Mucosa of rectum (tissue), 2 donors: Measurements from ENCODE around the gene RPA4.
"Not testable (repeated sequence)": the region's sequence is repeated elsewhere in the genome, so short reads cannot be mapped to it uniquely, and the experiment has no call there.

ENCODE experiments used
- H3K27ac ChIP-seq, 2 donors: one replicate each; pipeline ENCODE4 v1.7.0; 2013; ENCODE audit warnings: inconsistent platforms in 2 of 2, low read depth in 2 of 2, low read length in 2 of 2
- H3K27me3 ChIP-seq, 2 donors: one replicate each; pipeline ENCODE4 v1.7.0; 2013; ENCODE audit warnings: low read length in 2 of 2; ENCODE audit not compliant: control insufficient read depth in 2 of 2, insufficient read depth in 2 of 2
- H3K36me3 ChIP-seq, 2 donors: one replicate each; pipeline ENCODE4 v1.7.0; 2013; ENCODE audit warnings: low read length in 2 of 2; ENCODE audit not compliant: control insufficient read depth in 2 of 2, insufficient read depth in 2 of 2
- H3K4me1 ChIP-seq, 2 donors: one replicate each; pipeline ENCODE4 v1.7.0; 2013; ENCODE audit warnings: low read length in 2 of 2, mild to moderate bottlenecking in 1 of 2; ENCODE audit not compliant: control insufficient read depth in 2 of 2, insufficient read depth in 2 of 2
- H3K4me3 ChIP-seq, 2 donors: one replicate each; pipeline ENCODE4 v1.7.0; 2013; ENCODE audit warnings: low read length in 2 of 2
- H3K9ac ChIP-seq, 2 donors: one replicate each; pipeline ENCODE4 v1.7.0; 2013; ENCODE audit warnings: low read length in 2 of 2, low read depth in 1 of 2, mild to moderate bottlenecking in 1 of 2
- H3K9me3 ChIP-seq, 2 donors: one replicate each; pipeline ENCODE4 v1.7.0; 2013; ENCODE audit warnings: low read length in 2 of 2; ENCODE audit not compliant: control insufficient read depth in 2 of 2
- donor health status: healthy.
- donor health status: Normal muscosa, but diverticular disease.

The RPA4 gene

GRCh38 chrX:96883608-96884007 lies at the start of gene RPA4:
TSS of gene RPA4 (plus strand) at chrX:96883908. CDS start at chrX:96884311, 403 bp downstream.
- no peaks in the 10 kb centered on the region for H3K27me3 ChIP-seq
- H3K4me1 ChIP-seq = no peaks in the 10 kb centered on the region
- H3K9me3 ChIP-seq = no peaks in the 10 kb centered on the region
- no peak within 1 kb of the TSS for H3K4me3 ChIP-seq
- no peak within 1 kb of the TSS for H3K27ac ChIP-seq
- H3K9ac ChIP-seq = no peak within 1 kb of the TSS
- H3K36me3 ChIP-seq = peaks cover 0 to 7% of the 10 kb centered on the region in 2 donors

GRCh38 chrX:96834137-96834536 lies 49.6 kb upstream of the RPA4 start:
- no peaks in the 10 kb centered on the region for H3K4me1 ChIP-seq
- no peak overlapping the region for H3K4me3 ChIP-seq
- H3K36me3 ChIP-seq = no peaks in the 10 kb centered on the region
- H3K9me3 ChIP-seq = no peaks in the 10 kb centered on the region
- no peak overlapping the region for H3K9ac ChIP-seq
- H3K27me3 ChIP-seq = no peaks in the 10 kb centered on the region
- H3K27ac ChIP-seq = no peak overlapping the region

GRCh38 chrX:96835660-96836289 lies 47.9 kb upstream of the RPA4 start:
- Histone ChIP-seq H3K9ac (no peak overlapping the region), H3K27ac (no peak overlapping the region), H3K9me3 (no peaks in the 10 kb centered on the region), H3K36me3 (no peaks in the 10 kb centered on the region), H3K4me3 (no peak overlapping the region), H3K4me1 (no peaks in the 10 kb centered on the region), H3K27me3 (no peaks in the 10 kb centered on the region)

- Histone ChIP-seq H3K4me1 (no peaks in the 10 kb centered on the region), H3K27me3 (no peaks in the 10 kb centered on the region), H3K9me3 (no peaks in the 10 kb centered on the region), H3K27ac (no peak overlapping the region), H3K36me3 (no peaks in the 10 kb centered on the region), H3K4me3 (no peak overlapping the region), H3K9ac (no peak overlapping the region)
These were observed 45.9 kb upstream of the RPA4 start for GRCh38 chrX:96837808-96838207.

GRCh38 chrX:96838537-96838936 lies 45.2 kb upstream of the RPA4 start:
- Histone ChIP-seq H3K27ac (no peak overlapping the region), H3K9me3 (no peaks in the 10 kb centered on the region), H3K4me1 (no peaks in the 10 kb centered on the region), H3K36me3 (no peaks in the 10 kb centered on the region), H3K27me3 (no peaks in the 10 kb centered on the region), H3K4me3 (no peak overlapping the region), H3K9ac (no peak overlapping the region)

- H3K9me3 ChIP-seq = no peaks in the 10 kb centered on the region
- H3K27me3 ChIP-seq = no peaks in the 10 kb centered on the region
- H3K9ac ChIP-seq = no peak overlapping the region
- no peaks in the 10 kb centered on the region for H3K36me3 ChIP-seq
- H3K4me1 ChIP-seq = no peaks in the 10 kb centered on the region
- H3K4me3 ChIP-seq = no peak overlapping the region
- H3K27ac ChIP-seq = no peak overlapping the region
These were observed 42.4 kb upstream of the RPA4 start for GRCh38 chrX:96841325-96841724.

- not testable (repeated sequence) for H3K9me3 ChIP-seq, H3K9ac ChIP-seq, H3K36me3 ChIP-seq, H3K4me1 ChIP-seq, H3K4me3 ChIP-seq, H3K27me3 ChIP-seq, H3K27ac ChIP-seq
These were observed 41.8 kb upstream of the RPA4 start for GRCh38 chrX:96841866-96842265.

GRCh38 chrX:96843566-96843965 lies 40.1 kb upstream of the RPA4 start:
- H3K27me3 ChIP-seq = no peaks in the 10 kb centered on the region
- no peak overlapping the region for H3K9ac ChIP-seq
- H3K27ac ChIP-seq = no peak overlapping the region
- no peaks in the 10 kb centered on the region for H3K9me3 ChIP-seq
- H3K4me3 ChIP-seq = no peak overlapping the region
- no peaks in the 10 kb centered on the region for H3K36me3 ChIP-seq
- H3K4me1 ChIP-seq = no peaks in the 10 kb centered on the region

- Histone ChIP-seq H3K27ac (no peak overlapping the region), H3K9me3 (no peaks in the 10 kb centered on the region), H3K27me3 (no peaks in the 10 kb centered on the region), H3K9ac (no peak overlapping the region), H3K36me3 (no peaks in the 10 kb centered on the region), H3K4me1 (no peaks in the 10 kb centered on the region), H3K4me3 (no peak overlapping the region)
These were observed 36.9 kb upstream of the RPA4 start for GRCh38 chrX:96846841-96847240.

GRCh38 chrX:96859422-96859821 lies 24.3 kb upstream of the RPA4 start:
- not testable (repeated sequence) for H3K27ac ChIP-seq, H3K27me3 ChIP-seq, H3K4me1 ChIP-seq, H3K36me3 ChIP-seq, H3K4me3 ChIP-seq, H3K9ac ChIP-seq, H3K9me3 ChIP-seq

GRCh38 chrX:96861218-96861617 lies 22.5 kb upstream of the RPA4 start:
- Histone ChIP-seq H3K4me3 (no peak overlapping the region), H3K27me3 (no peaks in the 10 kb centered on the region), H3K9ac (no peak overlapping the region), H3K36me3 (no peaks in the 10 kb centered on the region), H3K9me3 (no peaks in the 10 kb centered on the region), H3K27ac (no peak overlapping the region), H3K4me1 (no peaks in the 10 kb centered on the region)
